GM18951 (cell line): ENCODE measurements around the gene SEC11A.
"Not testable (repeated sequence)": the region's sequence is repeated elsewhere in the genome, so short reads cannot be mapped to it uniquely, and the experiment has no call there.

Source experiments
- POLR2A ChIP-seq: IDR thresholded peaks from 4 replicates; pipeline ENCODE4 v1.6.1; 2011; ENCODE audit warnings: mild to moderate bottlenecking; ENCODE audit not compliant: insufficient read length, insufficient read depth; ENCODE audit errors: extremely low read depth
- in situ Hi-C: fragments of 300-500 bp; cut with MboI; formaldehyde crosslinking; loops from one replicate; pipeline ENCODE4 v1.12.0; 2022; ENCODE audit warnings: low sequenced_read_pairs, mixed read lengths, inconsistent platforms; ENCODE audit not compliant: unreplicated experiment

Gene SEC11A

GRCh38 chr15:84750583-84751092, 34.7 kb upstream of the SEC11A start:
- in situ Hi-C loops, result no loop called here
- no peak for TF ChIP-seq POLR2A

- in situ Hi-C loops, result no loop called here
- TF ChIP-seq POLR2A, result no peak
Observed at GRCh38 chr15:84749111-84749991, 33.4 kb upstream of the SEC11A start.

GRCh38 chr15:84748274-84749110, 32.6 kb upstream of the SEC11A start, which contains the start of gene ZNF592:
ZNF592 (plus strand) TSS chr15:84748592; CDS start chr15:84782676, 34,084 bp downstream.
- in situ Hi-C loops, result no loop called here
- TF ChIP-seq POLR2A, result peak; percentile 81

GRCh38 chr15:84747416-84748273, 31.7 kb upstream of the SEC11A start:
- in situ Hi-C loops, result no loop called here
- peak; percentile 19 for TF ChIP-seq POLR2A

- in situ Hi-C loops, result no loop called here
- TF ChIP-seq POLR2A, result no peak
Observed at GRCh38 chr15:84741121-84741520, 25.2 kb upstream of the SEC11A start.

- no peak for TF ChIP-seq POLR2A
- in situ Hi-C loops, result no loop called here
Observed at GRCh38 chr15:84740691-84741090, 24.8 kb upstream of the SEC11A start.

- no peak for TF ChIP-seq POLR2A
- in situ Hi-C loops, result no loop called here
Observed at GRCh38 chr15:84737005-84737404, 21.1 kb upstream of the SEC11A start.

GRCh38 chr15:84736375-84736774, 20.4 kb upstream of the SEC11A start:
- in situ Hi-C loops, result no loop called here
- TF ChIP-seq POLR2A, result no peak

- in situ Hi-C loops, result not testable (repeated sequence)
Observed at GRCh38 chr15:84735480-84736061, 19.6 kb upstream of the SEC11A start.

- TF ChIP-seq POLR2A, result peak; percentile 38
- in situ Hi-C loops, result no loop called here
Observed at GRCh38 chr15:84734794-84735479, 19.0 kb upstream of the SEC11A start.

GRCh38 chr15:84731774-84732173, 15.8 kb upstream of the SEC11A start:
- TF ChIP-seq POLR2A, result no peak
- in situ Hi-C loops, result no loop called here

- no peak for TF ChIP-seq POLR2A
- in situ Hi-C loops, result no loop called here
Observed at GRCh38 chr15:84727429-84727828, 11.5 kb upstream of the SEC11A start.
